HepG2 (cell line): ENCODE results near the gene HOXA6. TPM values are rescaled to one million over a fixed set of nuclear protein-coding genes. Genes with fewer than 3 reads are reported as not detected.

Experiments used
- ATAC-seq: fragments of 200-7000 bp; cut with Tn5 transposase; 3 replicates; pipeline ENCODE4 v1.9.1; 2020; ENCODE audit warnings: mild to moderate bottlenecking, moderate library complexity
- BruUV-seq: library from RNA; stranded (reverse); fragments of 400-500 nt; replicated peaks from 2 replicates; lab custom pipeline; 2021; lab: Mats Ljungman, UMichigan
- CTCF ChIA-PET: fragments of 300-600 bp; formaldehyde crosslinking; extraction: SDS; loops from one replicate; lab custom pipeline; 2021; ENCODE audit warnings: low total read pairs, inconsistent platforms, low intra/inter-chr PET ratio; lab: Yijun Ruan, JAX
- POLR2A ChIA-PET: fragments of 350-600 bp; sonication (Branson Sonifier 250); formaldehyde crosslinking; loops from one replicate; lab custom pipeline; 2020; ENCODE audit warnings: antibody characterized with exemption, inconsistent platforms; lab: Yijun Ruan, JAX
- DNase-seq: peaks from one replicate; pipeline ENCODE4 v3.0.0-alpha.2; 2015; ENCODE audit warnings: low spot score
- FAIRE-seq: peaks from 3 replicates; lab custom pipeline; 2011; peaks lifted over from hg19 to GRCh38; lab: Jason Lieb, UNC
- H2AFZ ChIP-seq: one replicate; pipeline ENCODE4 v1.6.1; 2011; ENCODE audit warnings: low read length, inconsistent platforms
- H3K27ac ChIP-seq: fragments of 300-600 bp; 3 replicates; pipeline ENCODE4 v1.8.0; 2011; ENCODE audit warnings: mixed run types, mild to moderate bottlenecking, mixed read lengths, low read length, inconsistent platforms; ENCODE audit not compliant: insufficient read depth; ENCODE audit errors: extremely low read length
- H3K27me3 ChIP-seq, 2 experiments: fragments of 200-600 bp in 1 of 2; 2 replicates in 1 of 2; 3 replicates in 1 of 2; pipeline versions ENCODE4 v1.6.0 to v1.8.0; 2011; ENCODE audit warnings: low read length in 2 of 2, mild to moderate bottlenecking in 2 of 2, moderate library complexity in 2 of 2, inconsistent platforms in 1 of 2; ENCODE audit not compliant: insufficient read depth in 2 of 2, control insufficient read depth in 1 of 2
- H3K36me3 ChIP-seq, 2 experiments: fragments of 200-600 bp in 1 of 2; replicated peaks in 1 of 2; 2 replicates in 1 of 2; 3 replicates in 1 of 2; pipeline versions ENCODE4 v1.5.1 to v1.8.0; 2011; ENCODE audit warnings: low read length in 2 of 2, inconsistent platforms in 1 of 2; ENCODE audit not compliant: insufficient read depth in 2 of 2, control insufficient read depth in 1 of 2
- H3K4me1 ChIP-seq: 2 replicates; pipeline ENCODE4 v1.5.1; 2012; ENCODE audit warnings: low read length, inconsistent platforms; ENCODE audit not compliant: insufficient read depth
- H3K4me2 ChIP-seq: 2 replicates; pipeline ENCODE4 v1.6.0; 2011; ENCODE audit warnings: low read depth, low read length, inconsistent platforms
- H3K4me3 ChIP-seq, 3 experiments: fragments of 200-600 bp in 1 of 3; sonication (generic), shearing (Covaris generic) in 1 of 3; replicated peaks in 1 of 3; 2 replicates each; pipeline ENCODE4 v1.5.1; 2011 to 2016; ENCODE audit warnings: low read length in 3 of 3, inconsistent platforms in 2 of 3, low read depth in 2 of 3, mild to moderate bottlenecking in 2 of 3, control low read depth in 1 of 3, mixed read lengths in 1 of 3; ENCODE audit not compliant: insufficient read depth in 1 of 3
- H3K79me2 ChIP-seq: one replicate; pipeline ENCODE4 v1.6.1; 2011; ENCODE audit warnings: low read length, inconsistent platforms; ENCODE audit not compliant: insufficient read depth
- H3K9ac ChIP-seq: 2 replicates; pipeline ENCODE4 v1.6.0; 2011; ENCODE audit warnings: mild to moderate bottlenecking, low read depth, low read length, inconsistent platforms; ENCODE audit not compliant: insufficient read depth
- H3K9me3 ChIP-seq: 2 replicates; pipeline ENCODE4 v1.5.1; 2012; ENCODE audit warnings: mild to moderate bottlenecking, low read length
- H4K20me1 ChIP-seq: 2 replicates; pipeline ENCODE4 v1.6.0; 2011; ENCODE audit warnings: inconsistent platforms, mild to moderate bottlenecking, low read length, moderate library complexity; ENCODE audit not compliant: insufficient read depth
- CREB1 ChIP-seq, 2 experiments: fragments of 450-650 bp in 1 of 2; IDR thresholded peaks; 2 replicates each; pipeline ENCODE4 v1.6.1; 2016 to 2017; ENCODE audit warnings: control low read depth in 1 of 2, mild to moderate bottlenecking in 1 of 2, missing compliant biosample characterization in 1 of 2, missing genetic modification characterization in 1 of 2
- DNMT3B ChIP-seq: conservative IDR thresholded peaks from 2 replicates; pipeline ENCODE4 v1.6.1; 2016; ENCODE audit warnings: missing biosample characterization, control low read depth
- PHF5A ChIP-seq: IDR thresholded peaks from one replicate; pipeline ENCODE4 v1.6.1; 2018; ENCODE audit warnings: low read depth, missing genetic modification reagents; ENCODE audit not compliant: unreplicated experiment
- RXRB ChIP-seq: IDR thresholded peaks from 2 replicates; pipeline ENCODE4 v1.6.1; 2016; ENCODE audit warnings: borderline replicate concordance, missing genetic modification reagents, missing compliant biosample characterization
- SNAI1 ChIP-seq: sonication (generic); formaldehyde crosslinking; IDR thresholded peaks from 2 replicates; pipeline ENCODE4 v1.5.0; 2020; ENCODE audit warnings: mild to moderate bottlenecking, missing genetic modification reagents, borderline replicate concordance
- ZNF383 ChIP-seq: sonication (generic); formaldehyde crosslinking; IDR thresholded peaks from 2 replicates; pipeline ENCODE4 v1.4.0; 2020; ENCODE audit warnings: missing genetic modification reagents, mild to moderate bottlenecking, borderline replicate concordance
- ZNF614 ChIP-seq: IDR thresholded peaks from 2 replicates; pipeline ENCODE4 v1.6.1; 2018; ENCODE audit warnings: missing biosample characterization, missing genetic modification reagents, inconsistent platforms, borderline replicate concordance
- ZNF687 ChIP-seq: sonication (generic); formaldehyde crosslinking; IDR thresholded peaks from 2 replicates; pipeline ENCODE4 v1.5.1; 2020; ENCODE audit warnings: mild to moderate bottlenecking, missing genetic modification reagents, moderate library complexity
- ZNF816 ChIP-seq: sonication (generic); formaldehyde crosslinking; IDR thresholded peaks from 2 replicates; pipeline ENCODE4 v1.8.0; 2022; ENCODE audit warnings: missing genetic modification reagents, mild to moderate bottlenecking, borderline replicate concordance
- WGBS: methylation state at CpG from one replicate; pipeline ENCODE4 v1.1.6; 2017; ENCODE audit warnings: low lambda C conversion rate; 5-methylcytosine and 5-hydroxymethylcytosine counted together
- in situ Hi-C: cut with HindIII; loops from 2 replicates; pipeline ENCODE4 v1.10.0; 2017; ENCODE audit warnings: low pct_unique_long_range_greater_than_20kb; ENCODE audit not compliant: extremely low pct_ligation_motif_present
- intact Hi-C: fragments of 100-400 bp; cut with micrococcal nuclease; formaldehyde crosslinking; loops from one replicate; pipeline ENCODE4 v1.10.0; 2022; ENCODE audit not compliant: unreplicated experiment
- polyA plus RNA-seq, 8 experiments: library from polyadenylated mRNA; depleted of rRNA in 3 of 8; stranded (reverse) in 7 of 8; unstranded in 1 of 8; fragments of >200 nt; fragmentation: Illumina TruSeq in 4 of 8; extraction: Trizol in 4 of 8; gene quantifications; 2 replicates each; pipeline versions ENCODE4 v1.2.1 to v1.2.3, GENCODE V29; 2011 to 2016; ENCODE audit warnings: low read depth in 4 of 8, missing spikeins in 1 of 8, mixed read lengths in 1 of 8; ENCODE audit not compliant: insufficient read depth in 1 of 8
- total RNA-seq, 5 experiments: library from RNA; depleted of rRNA; stranded (reverse); fragments of >200 nt; fragmentation: Illumina TruSeq; extraction: Trizol; gene quantifications; 2 replicates each; pipeline ENCODE4 v1.2.3, GENCODE V29; 2016; ENCODE audit warnings: low read depth in 1 of 5
- TF ChIP-seq, protein P1 (sequence below): sonication (generic); formaldehyde crosslinking; IDR thresholded peaks from 2 replicates; pipeline ENCODE4 v1.5.0; 2020; ENCODE audit warnings: missing genetic modification reagents
- TF ChIP-seq, protein P2 (sequence below): sonication (generic); formaldehyde crosslinking; IDR thresholded peaks from 2 replicates; pipeline ENCODE4 v1.4.0; 2020; ENCODE audit warnings: low read depth, mild to moderate bottlenecking, missing genetic modification reagents
- TF ChIP-seq, protein P3 (sequence below): IDR thresholded peaks from 2 replicates; pipeline ENCODE4 v1.6.1; 2012; ENCODE audit warnings: low read depth, low read length, improper control_type of control experiment

HOXA6 gene
- total and polyA plus RNA-seq, 2 of the 13 experiments (the other 11 are each of a cell fraction or from before 2014, with no cell fraction given) = 1.3 to 1.5 TPM

DNA sequence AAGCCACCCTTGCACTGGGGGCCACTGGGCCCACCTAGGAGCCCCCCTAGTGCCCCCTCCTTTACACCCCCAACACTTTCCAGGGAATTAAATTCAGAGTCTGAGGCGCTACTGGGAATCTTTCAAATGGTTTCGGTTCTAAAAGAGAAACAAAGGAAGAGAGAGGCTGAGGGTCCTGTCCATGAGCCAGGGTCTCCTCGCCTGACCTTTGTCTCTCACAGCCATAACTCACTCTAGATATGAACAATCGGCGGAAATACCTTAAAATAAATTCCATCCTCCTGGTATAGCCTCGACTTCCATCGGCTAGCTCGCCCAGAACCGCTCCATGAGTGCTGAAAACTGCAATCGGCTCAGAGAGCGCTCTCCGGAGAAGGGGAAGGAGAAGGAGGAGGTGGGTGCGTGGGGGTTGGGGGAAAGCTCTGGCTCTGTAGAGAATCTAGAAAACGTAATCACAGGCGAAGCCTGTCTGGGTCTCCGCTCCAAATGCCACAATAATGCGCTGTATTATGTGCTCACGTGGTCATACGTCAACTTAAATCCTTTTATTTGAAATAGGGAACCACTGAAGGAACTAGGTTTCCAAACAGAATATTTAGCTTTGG, 29.6 kb downstream of the HOXA6 start (continued):
- TF ChIP-seq RXRB (CRISPR knock-in tag) (no peak), DNMT3B (CRISPR knock-in tag) (no peak), ZNF816 (CRISPR knock-in tag) (no peak)
- TF ChIP-seq, protein P1, sequence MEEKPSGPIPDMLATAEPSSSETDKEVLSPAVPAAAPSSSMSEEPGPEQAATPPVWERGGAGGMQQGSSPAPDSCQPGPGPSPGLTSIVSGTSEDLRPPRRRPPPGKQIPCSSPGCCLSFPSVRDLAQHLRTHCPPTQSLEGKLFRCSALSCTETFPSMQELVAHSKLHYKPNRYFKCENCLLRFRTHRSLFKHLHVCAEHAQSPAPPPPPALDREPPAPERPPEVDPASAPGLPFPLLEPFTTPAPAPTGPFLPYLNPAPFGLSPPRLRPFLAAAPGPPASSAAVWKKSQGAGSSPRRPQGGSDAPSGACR (CRISPR knock-in tag) = no peak
- TF ChIP-seq, protein P2, sequence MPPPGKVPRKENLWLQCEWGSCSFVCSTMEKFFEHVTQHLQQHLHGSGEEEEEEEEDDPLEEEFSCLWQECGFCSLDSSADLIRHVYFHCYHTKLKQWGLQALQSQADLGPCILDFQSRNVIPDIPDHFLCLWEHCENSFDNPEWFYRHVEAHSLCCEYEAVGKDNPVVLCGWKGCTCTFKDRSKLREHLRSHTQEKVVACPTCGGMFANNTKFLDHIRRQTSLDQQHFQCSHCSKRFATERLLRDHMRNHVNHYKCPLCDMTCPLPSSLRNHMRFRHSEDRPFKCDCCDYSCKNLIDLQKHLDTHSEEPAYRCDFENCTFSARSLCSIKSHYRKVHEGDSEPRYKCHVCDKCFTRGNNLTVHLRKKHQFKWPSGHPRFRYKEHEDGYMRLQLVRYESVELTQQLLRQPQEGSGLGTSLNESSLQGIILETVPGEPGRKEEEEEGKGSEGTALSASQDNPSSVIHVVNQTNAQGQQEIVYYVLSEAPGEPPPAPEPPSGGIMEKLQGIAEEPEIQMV = no peak

- no peaks in the 10 kb centered on the region for H3K9me3 ChIP-seq
- no peaks in the 10 kb centered on the region; a peak in 1 of 5 replicates for H3K27me3 ChIP-seq
- H3K4me1 ChIP-seq = peaks cover 36% of the 10 kb centered on the region
- H2AFZ ChIP-seq = no peak overlapping the region
- FAIRE-seq (no peak), ATAC-seq (no peak), DNase-seq (no peak)
- peaks cover 0 to 6% of the 10 kb centered on the region in 2 experiments; a peak in 2 of 5 replicates for H3K36me3 ChIP-seq
- H3K27ac ChIP-seq = no peak overlapping the region
- ChIA-PET POLR2A (interaction anchor here (1.2 to 1.6 kb wide), 2 partner anchors 14 to 253 kb away, joined by 5 read pairs; partner anchors contain the start of genes HOXA4 and SKAP2), CTCF (no interaction called here)
- intact Hi-C loops (no loop called here), in situ Hi-C loops (no loop called here)
- WGBS = 95% methylated on average over 9 of the region's 12 CpGs
- H3K4me3 ChIP-seq = no peak overlapping the region
- peaks cover 18% of the 10 kb centered on the region for H4K20me1 ChIP-seq
- H3K4me2 ChIP-seq = no peak overlapping the region
- H3K9ac ChIP-seq = no peak overlapping the region
- peaks cover 51% of the 10 kb centered on the region for H3K79me2 ChIP-seq
- BruUV-seq = no TSS peak
- TF ChIP-seq ZNF383 (no peak), ZNF614 (no peak), SNAI1 (CRISPR knock-in tag) (no peak), ZNF687 (no peak), CREB1 (IDR thresholded peaks at IDR 0.05) (no peak), CREB1 (CRISPR knock-in tag; IDR thresholded peaks at IDR 0.05) (no peak), PHF5A (CRISPR knock-in tag) (no peak)
- TF ChIP-seq, protein P3, sequence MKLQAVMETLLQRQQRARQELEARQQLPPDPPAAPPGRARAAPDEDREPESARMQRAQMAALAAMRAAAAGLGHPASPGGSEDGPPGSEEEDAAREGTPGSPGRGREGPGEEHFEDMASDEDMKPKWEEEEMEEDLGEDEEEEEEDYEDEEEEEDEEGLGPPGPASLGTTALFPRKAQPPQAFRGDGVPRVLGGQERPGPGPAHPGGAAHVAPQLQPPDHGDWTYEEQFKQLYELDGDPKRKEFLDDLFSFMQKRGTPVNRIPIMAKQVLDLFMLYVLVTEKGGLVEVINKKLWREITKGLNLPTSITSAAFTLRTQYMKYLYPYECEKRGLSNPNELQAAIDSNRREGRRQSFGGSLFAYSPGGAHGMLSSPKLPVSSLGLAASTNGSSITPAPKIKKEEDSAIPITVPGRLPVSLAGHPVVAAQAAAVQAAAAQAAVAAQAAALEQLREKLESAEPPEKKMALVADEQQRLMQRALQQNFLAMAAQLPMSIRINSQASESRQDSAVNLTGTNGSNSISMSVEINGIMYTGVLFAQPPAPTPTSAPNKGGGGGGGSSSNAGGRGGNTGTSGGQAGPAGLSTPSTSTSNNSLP = no peak
Observed at GRCh38 chr7:27116962-27117886, 30.4 kb downstream of the HOXA6 start.
